GM21717 (cell line): ENCODE data around the gene TRPV2.
"Not testable (repeated sequence)": the region's sequence is repeated elsewhere in the genome, so short reads cannot be mapped to it uniquely, and the experiment has no call there.

ENCODE experiments used
- ATAC-seq: cut with Tn5 transposase; IDR thresholded peaks from one replicate; pipeline ENCODE4 v1.9.1; 2021; ENCODE audit warnings: mild to moderate bottlenecking, moderate library complexity; ENCODE audit not compliant: unreplicated experiment

The TRPV2 gene

GRCh38 chr17:16435925-16436886, 20.8 kb downstream of the TRPV2 start:
- no peak for ATAC-seq

GRCh38 chr17:16437083-16437482, 21.7 kb downstream of the TRPV2 start:
- ATAC-seq = no peak

GRCh38 chr17:16438173-16438556, 22.8 kb downstream of the TRPV2 start:
- peak; percentile 5 for ATAC-seq

GRCh38 chr17:16438557-16439302, 23.4 kb downstream of the TRPV2 start:
- ATAC-seq = peak; percentile 65

GRCh38 chr17:16439303-16439791, 24.0 kb downstream of the TRPV2 start:
- ATAC-seq = no peak

GRCh38 chr17:16439811-16440351, 24.5 kb downstream of the TRPV2 start:
- ATAC-seq = no peak

- ATAC-seq = not testable (repeated sequence)
Observed at GRCh38 chr17:16440354-16440753, 25.0 kb downstream of the TRPV2 start.

GRCh38 chr17:16440901-16441629, 25.7 kb downstream of the TRPV2 start:
- ATAC-seq = no peak

GRCh38 chr17:16442141-16442540, 26.8 kb downstream of the TRPV2 start:
- ATAC-seq = no peak

GRCh38 chr17:16442594-16443510, 27.5 kb downstream of the TRPV2 start:
- no peak for ATAC-seq

- ATAC-seq = no peak
Observed at GRCh38 chr17:16443511-16444257, 28.3 kb downstream of the TRPV2 start.

GRCh38 chr17:16444258-16444886, 29.0 kb downstream of the TRPV2 start:
- ATAC-seq = no peak

- no peak for ATAC-seq
Observed at GRCh38 chr17:16446338-16446983, 31.1 kb downstream of the TRPV2 start.

- ATAC-seq = no peak
Observed at GRCh38 chr17:16447676-16448075, 32.3 kb downstream of the TRPV2 start.

- ATAC-seq = no peak
Observed at GRCh38 chr17:16448490-16448889, 33.1 kb downstream of the TRPV2 start.

- ATAC-seq = no peak
Observed at GRCh38 chr17:16449121-16449570, 33.8 kb downstream of the TRPV2 start.

GRCh38 chr17:16450028-16450427, 34.7 kb downstream of the TRPV2 start:
- no peak for ATAC-seq

- not testable (repeated sequence) for ATAC-seq
Observed at GRCh38 chr17:16452268-16452667, 36.9 kb downstream of the TRPV2 start.
